GM19395 (cell line): ENCODE measurements around the gene PTH1R.

Experiments used
- ATAC-seq: cut with Tn5 transposase; IDR thresholded peaks from one replicate; pipeline ENCODE4 v1.9.1; 2021; ENCODE audit warnings: mild to moderate bottlenecking, moderate library complexity; ENCODE audit not compliant: unreplicated experiment

The PTH1R gene

DNA sequence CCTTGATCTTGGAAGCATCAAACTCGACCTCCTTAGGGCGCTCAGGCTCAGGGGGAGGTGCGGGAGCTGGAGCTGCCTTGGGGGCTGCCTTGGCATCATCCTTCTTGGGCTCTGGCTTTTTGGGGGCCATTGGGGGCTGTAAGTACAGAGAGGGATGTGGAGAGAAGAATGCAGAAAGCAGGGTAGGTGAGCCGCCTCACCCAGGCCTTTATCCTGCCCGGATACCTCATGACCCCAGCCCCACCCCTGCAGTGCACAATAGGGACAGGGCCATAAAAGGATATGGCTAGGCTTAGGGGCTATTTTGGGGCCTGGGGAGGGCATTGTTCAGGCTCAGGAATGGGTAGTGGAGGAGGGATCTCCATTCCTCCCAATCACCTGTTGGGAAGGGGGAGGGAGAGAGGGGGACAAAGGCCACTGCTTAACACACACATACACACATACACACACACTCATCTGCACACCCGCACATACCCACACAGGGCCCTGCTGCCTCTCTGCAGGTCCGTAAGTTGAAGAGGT, 14.2 kb upstream of the PTH1R start, which contains the start of gene MYL3:
TSS of gene MYL3 (minus strand) at position 184 of the 522 bp plus-strand sequence. CDS start at position 130, 54 bp downstream.
- no peak for ATAC-seq

DNA sequence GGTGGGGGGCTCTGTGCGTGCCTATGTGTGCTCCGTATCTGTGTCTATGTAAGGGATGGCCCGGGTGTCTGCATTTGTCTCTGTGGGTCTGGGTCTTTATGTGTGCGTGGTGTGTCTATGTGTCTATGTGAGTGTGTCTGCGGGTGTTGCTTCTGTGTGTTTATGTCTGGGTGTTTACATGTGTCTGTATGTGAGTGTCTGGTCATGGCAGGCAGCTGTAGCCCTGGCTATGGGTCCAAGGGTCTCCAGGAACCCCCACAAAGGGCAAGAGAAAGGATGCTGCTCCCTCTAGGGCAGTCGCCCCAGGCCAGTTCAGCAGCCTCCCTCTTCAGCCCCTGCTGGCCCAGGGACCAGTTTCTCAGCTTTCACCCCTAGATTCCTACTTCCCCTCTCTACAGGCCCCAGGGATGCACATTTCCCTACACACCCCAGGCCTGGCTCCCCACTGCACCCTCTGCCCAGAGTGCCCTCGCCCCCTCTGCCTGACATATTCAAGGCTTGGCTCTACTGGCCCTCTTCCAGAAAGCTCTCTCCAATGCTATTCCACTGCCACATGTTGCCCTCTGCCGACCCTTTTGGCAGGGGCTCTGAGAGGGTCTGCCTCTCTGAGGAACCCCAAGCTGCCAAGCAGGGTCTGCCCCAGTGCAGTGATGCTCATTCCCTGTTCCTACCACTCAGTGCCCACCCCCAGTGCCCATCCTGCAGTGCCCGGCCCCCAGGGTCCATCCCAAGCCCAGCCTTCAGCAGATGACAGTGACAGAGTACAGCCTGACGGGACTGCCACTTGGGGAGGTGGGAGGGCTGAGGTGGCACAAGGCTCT, 13.2 kb upstream of the PTH1R start:
- no peak for ATAC-seq

DNA sequence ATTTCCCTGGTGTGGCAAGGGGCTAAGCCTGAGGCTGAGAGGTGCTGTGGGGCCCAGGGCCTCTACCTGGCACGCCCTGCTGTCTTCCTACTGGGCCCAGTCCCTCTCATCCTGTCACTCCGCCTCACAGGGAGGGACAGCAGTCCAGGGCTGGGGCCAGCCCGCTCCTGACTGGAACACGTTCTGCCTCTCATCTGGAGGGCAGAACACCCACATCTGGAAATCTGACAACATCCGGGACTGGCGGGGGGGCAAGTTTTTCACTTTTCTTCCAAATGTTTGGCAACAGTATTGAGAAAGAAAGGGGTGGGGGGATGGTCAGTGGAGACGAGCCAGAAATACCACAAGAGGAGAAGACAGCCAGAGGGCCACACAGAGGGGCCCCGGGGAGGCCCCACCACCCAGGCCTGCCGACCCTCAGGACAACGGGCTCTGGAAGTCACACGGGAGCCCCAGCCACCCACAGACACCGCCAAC, 12.5 kb upstream of the PTH1R start:
- no peak for ATAC-seq

DNA sequence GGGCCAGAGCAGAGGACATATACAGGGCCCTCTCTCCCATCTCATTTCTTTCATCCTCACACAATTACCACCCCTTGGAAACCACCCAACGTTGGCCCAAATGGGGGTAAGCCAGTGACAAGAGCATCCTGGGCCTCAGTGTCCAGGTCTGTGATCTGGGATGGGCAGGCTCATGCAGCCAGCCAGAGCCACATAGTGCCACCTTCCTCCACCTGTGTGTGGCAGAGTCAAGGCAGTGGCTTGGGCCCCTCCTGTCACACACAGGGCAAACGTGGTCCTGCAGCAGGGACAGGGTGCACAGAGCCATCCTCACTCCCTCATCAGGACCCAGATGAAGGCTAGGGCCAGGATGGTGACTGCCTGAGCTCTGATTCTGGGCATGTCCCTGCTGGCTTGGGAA, 12.0 kb upstream of the PTH1R start:
- ATAC-seq = no peak

DNA sequence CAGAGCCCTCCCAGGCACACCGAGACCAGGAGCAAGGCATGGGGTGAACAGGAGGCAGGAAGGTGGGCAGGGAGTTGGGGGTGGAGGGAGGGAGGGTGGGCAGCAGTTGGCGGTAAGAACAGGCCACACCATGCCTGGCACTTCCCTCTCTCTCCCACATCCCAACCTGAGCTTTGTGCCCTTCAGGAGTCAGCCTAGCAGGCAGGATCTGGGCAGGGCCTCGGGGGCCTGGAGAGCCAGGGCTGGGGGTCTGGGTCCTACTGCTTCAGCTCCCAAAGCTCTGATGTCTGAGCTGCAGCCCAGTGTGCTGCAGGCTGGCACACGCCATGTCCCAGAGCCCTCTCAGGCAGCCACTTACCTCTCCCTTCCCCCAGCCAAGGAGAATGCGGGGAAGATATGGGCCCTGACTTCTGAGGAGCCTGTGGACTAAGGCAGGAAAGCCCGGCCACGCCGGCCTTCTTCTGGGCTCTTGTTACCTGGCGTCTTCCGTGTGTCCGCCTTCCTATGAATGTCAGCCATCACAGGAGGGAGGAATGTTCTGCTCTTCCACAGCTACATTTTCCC, 11.4 kb upstream of the PTH1R start:
- ATAC-seq = no peak

DNA sequence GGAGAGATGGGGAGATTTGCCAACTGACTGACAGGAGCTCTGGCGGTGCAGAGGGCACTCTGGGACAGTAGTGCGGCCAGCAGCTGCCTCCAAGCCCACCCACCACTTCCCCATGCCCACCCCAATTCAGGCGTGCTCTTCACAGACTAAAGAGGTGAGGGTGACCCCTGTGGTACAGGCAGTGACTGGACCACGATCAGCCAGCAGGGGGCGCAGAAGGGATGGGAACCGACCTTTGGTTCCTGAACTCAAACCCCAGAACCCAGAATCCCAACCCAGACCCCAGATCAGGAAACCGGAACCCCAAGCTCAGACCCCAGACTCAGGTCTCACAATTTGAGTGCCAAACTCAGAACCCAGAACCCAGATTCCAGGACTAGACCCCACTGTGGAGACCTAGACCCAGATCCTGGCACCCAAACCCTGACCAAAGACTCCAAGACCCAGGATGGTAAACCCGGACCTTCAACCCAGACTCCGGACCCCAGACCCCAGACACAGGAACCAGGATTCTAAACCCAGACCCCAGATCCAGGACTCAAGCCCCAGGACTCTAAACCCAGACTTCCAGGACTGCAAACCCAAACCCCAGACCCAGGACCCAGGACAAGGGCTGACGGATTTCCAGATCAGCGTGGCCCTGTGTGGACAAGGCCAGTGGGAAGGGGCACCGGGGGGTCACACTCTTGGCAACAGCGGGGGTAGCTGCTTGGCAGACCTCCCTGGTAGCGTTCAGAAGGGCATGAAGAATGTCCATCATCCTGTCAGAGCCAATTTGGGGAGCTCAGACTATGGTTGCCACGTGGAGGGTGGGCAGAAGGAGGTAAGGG, 10.6 kb upstream of the PTH1R start:
- ATAC-seq = no peak

DNA sequence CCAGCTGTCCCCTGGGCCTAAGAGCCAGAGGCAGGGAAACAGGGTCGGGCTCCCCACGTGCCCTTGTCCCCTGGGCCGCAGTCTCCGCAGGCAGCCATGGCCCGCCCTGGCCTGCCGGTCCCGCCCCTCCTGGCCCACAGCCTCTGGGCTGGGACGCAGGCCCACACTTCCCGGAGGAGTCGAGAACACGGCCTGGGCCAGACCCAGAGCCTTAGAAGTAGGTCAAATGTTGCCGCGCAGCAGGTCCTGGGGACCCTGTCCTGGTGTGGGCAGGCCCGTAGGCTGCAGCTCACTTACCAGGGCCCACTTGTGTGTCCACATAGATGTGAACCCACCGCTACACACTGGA, 10.0 kb upstream of the PTH1R start:
- no peak for ATAC-seq

DNA sequence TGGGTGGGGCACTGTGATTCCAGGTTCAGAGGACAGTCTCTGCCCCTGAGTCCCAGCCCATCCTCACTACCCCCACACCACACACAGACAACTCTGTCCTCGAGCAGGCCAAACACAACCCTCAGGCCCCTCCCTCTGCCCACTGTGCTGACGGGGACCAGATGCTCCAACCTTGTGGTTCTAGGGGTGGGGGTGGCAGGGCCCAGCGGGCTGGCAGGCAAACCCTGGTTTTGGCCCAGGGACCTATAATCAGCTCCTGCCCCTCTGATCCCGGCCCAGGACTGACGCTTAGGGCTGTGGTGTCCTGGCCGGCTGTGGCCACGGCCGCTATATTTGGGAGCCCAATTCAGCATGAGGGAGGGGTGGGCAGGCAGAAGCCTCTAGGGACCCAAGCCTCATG, 9.2 kb upstream of the PTH1R start:
- no peak for ATAC-seq

DNA sequence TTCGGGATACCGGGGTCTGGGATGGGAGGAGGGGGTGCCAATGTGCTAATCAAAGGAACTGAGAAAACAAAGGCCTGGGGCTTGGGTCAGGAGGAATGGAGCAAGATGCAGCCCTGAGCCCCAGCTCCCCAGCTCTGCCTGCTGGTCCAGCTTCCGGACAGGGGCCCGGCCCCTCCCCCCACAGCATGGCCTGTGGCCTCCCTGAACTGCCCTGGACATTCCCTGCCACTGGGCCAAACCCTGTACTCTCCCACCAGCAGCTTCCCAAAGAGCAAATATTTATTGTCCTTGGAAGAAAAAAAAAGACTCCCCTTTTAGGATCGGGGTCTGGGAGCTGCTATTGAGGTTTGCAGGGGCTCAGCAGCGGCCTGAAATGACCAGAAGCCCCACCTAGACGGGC, 8.6 kb upstream of the PTH1R start:
- ATAC-seq = no peak

DNA sequence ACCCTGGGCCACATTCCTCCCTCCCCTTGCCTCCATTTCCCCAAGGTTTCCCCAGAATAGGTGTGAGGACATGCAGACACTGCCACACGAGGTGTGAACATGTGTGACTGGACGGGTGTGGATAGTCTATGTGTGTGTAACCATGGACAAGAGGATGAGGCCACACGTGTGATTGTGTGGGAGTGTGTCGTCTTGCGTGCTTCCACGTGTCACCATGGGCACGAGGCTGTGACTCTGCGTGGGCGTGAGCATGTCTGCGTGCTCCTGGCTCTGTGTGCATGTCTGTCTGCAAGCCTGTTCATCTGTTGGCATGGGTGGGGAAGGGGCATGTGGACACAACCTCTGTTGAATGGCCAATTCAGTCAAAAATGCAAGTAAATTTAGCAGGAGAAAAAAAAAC, 8.1 kb upstream of the PTH1R start:
- no peak for ATAC-seq

DNA sequence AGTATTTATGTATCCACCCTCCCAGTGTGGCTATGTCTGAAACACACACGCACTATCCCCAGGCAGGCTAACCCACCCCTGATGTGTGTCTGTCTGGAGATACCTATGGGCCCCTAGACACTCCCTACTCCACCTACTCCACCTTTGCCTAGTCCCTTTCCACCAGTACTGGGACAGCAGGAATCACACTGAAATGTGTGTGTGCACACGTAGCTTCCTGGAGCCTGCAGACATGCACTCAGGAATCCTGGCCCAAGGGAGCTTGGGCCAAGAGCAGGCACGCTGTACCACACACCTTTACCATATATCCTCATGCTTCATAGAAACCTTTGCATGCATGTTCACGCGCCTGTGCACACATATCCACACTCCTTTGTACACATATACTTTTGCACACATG, 6.9 kb upstream of the PTH1R start:
- no peak for ATAC-seq

DNA sequence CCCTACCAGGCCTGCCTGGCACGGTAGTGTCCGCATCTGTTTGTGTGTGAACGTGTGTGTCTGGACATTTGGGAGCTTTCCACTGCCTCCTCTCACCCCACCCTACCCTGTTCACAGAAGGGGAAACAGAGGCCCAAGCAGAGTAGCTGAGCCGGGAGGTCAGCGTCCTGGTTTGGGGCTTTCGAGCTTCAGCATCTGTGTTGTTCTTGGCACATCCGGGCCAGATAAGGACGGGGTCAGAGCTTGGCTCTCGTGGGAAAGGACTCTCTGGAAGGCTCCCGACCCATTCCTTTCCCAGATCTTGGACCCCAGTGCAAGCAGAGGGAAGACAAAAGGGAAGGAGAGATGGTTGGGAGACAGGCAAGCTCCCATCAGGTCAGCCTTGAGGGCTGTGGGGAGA, 6.3 kb upstream of the PTH1R start:
- no peak for ATAC-seq

DNA sequence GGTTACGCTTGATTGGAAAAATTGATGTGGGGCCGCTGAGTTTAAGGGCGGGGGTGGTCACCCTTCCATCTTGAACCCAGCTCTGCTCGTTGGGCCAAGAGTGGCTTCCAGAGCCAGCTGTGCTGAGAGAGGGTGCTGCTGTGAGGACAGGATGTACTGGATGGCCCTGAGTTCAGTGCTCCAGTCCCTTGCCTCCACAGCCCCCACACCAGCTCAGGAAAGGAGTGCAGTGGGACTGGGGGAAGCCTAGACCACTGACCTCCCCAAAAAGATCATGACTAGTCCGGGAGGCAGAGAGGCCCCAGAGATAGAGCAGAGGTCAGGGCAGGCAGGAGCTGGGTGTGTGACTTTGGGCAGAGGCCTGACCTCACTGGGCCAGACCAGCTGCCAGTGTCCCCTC, 4.0 kb upstream of the PTH1R start:
- no peak for ATAC-seq

DNA sequence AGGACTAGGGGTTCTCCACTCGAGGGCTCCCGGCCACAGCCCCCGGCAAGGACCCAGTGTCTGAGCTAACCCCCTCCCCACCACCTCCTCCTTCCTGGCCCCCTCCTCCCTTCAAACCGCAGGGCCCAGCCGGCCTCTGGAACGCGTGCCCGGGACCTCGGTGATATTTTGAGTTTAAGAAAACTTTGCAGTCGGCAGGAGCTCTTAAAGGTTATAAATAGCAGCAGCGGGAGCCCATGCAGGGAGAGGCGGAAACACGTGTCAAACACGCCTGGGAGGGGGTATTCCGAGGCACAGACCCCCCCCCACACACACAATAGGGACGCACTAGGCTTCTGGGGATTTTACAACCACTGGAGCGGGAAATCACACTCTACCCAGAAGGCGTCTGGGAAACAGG, 3.1 kb upstream of the PTH1R start:
- ATAC-seq = no peak

DNA sequence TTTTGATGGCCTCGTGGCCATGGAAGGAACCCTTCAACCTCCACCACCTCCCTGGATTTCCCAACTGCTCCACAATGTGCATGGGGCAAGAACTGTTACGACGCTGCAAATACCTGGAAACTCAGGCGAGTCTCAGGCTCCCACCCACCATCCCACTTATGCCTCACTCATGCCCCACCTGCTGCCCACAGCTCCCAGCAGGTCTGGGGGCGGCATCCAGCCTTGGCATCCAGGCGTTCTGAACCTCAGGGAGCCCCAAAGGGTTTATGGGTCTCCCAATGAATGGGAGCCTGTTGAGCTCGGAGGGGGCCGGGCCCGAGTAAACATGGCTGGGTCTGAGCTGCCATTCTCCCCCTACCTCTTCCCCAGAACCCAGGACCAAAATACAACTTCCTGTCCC, 2.0 kb upstream of the PTH1R start:
- ATAC-seq = no peak

DNA sequence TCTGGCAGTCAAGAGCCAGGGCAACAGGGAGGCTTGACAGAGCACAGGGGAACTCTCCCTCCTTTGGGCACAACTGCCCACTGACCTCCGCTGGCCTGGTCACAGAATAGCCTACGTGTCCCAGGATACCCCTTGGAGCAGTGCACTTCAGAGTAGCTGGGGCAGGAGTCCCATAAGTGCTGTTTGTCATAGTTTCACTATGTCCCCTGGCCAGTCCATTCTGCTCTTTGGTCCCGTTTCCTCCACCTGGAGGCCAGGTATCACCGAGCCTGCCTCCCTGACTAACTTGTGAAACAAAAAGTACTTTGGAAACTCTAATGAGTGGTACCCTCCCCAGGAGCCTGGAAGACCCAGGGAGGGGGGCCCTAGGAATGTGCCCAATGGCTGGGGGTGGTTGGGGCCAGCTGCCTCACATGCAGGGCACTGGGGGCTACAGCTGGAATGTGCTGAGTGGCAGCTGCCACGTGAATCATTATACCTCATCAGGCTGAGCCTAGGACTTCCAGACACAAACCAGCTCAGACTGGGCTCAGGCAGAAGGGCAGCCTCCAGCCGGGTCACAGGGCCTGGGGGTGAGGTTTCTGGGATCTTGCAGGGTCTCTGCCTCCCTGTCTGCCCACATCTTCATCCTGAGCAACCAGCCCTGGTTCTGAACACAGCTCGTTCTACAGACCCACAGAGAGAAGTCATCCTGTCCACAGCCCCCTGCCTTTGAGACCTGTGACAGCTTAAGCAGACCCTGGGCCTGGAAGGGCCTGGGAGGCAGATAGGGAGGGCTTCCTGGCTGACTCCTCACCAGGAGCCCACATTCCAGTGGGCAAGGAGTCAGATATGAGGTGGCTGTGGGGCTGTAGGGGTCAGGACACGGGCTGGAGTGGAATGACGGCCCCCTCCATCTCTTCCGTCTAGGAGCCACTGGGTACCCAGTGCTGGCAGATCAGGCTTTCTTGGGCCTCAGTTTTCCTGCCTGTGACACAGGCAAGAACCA, 914 bp upstream of the PTH1R start:
- ATAC-seq = no peak

DNA sequence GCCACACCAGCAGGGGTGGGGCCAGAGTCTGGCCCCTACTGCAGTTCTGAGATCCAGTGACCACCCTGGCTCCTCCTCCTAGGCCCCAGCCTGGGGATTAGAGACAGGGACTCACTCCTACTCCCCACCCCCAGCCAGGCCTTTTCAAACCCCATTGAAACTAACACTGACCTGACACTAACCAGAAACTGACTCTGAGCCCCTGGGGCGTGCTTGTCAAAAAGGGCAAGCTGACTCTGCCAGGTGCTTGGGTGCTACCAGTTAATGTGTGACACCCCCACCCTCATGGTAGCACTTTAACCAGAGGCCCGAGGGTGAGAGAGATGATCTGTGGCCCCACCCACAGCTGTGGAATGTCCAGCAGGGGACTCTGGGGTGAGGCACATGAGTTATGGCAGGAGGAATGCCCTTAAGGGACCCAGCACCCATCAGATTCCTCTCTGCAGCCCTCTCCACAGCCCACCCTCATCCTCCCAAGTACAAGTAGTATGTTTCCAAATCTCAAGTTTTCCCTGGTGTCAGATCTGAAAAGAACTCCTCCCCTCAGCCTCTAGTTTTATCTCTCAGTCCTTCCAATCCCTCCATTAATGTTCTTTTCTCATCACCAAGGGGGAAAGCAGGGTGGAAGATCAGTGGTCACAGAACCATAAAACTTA, 1.4 kb downstream of the PTH1R start:
- ATAC-seq = no peak

DNA sequence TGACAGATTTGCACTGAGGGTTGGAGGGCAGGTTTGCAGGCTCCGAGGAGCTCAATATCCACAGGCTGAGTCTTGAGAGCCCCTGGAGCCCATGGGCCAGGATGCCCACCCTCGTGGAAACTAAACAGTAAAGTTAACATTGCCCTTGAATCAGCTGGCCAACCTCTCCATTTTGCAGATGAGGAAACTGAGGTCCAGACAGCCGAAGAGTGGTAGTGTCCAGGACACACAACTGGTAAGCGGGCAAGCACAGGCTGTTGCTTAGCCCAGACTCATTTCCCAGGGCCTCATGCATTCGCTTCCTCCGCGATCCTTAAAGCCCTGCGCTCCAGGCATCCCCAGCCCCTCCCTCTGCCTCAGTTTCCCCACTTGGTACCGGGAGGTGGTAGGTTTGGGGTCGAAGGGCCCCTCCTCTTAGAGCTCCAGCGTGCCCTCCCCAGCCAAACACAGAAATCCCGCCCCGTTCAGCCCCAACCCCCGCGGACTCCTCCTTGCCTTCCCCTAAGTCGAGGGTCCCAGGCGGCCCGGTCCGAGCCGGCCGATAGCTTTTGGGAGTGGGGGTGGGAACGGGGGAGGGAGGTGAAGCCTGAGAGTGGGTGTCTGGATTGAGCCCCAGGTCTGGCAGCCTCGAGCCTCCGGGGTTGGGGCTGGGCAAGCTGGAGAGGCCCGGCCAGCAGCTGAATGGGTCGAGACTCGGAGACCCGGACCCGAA, 3.5 kb downstream of the PTH1R start:
- no peak for ATAC-seq
